ENCODE data around the gene RBM19.

Gene RBM19

DNA sequence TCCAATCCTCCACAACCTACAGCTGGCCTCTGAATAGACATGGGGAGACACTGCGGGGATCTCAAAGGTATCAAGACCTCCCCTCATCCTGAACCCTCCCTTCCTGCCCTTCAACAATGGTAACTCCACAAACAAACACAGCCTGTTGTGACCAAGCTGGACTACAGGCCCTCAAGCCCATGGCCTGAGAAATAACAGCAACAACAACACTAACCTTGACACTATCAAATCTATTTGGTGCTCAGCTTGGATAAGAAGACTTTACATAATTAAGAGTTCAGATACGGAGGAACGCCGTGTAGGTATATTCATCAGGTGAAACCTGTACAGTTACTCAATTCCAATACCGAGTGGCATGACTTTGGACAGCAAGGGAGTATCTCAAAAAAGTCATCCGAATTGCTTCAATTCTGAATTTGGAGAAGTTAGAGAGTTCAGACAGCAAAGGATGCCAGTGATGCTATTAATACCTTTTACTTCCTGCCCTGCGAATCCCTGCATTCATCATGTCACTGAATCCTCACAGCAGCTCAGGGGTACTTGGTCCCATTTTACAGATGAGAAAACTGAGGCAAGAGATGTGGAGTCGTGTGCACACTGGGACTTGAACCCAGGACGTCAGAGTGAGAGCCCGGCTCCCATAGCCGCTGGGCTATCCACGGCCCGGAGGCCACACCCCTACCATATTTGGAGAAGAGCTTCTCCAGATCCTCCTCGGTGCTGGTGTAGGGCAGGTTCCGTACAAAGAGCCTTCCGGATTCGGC, 17.8 kb downstream of the RBM19 start:
- H3K27ac ChIP-seq = no peak overlapping the region
- TF ChIP-seq, protein P1, sequence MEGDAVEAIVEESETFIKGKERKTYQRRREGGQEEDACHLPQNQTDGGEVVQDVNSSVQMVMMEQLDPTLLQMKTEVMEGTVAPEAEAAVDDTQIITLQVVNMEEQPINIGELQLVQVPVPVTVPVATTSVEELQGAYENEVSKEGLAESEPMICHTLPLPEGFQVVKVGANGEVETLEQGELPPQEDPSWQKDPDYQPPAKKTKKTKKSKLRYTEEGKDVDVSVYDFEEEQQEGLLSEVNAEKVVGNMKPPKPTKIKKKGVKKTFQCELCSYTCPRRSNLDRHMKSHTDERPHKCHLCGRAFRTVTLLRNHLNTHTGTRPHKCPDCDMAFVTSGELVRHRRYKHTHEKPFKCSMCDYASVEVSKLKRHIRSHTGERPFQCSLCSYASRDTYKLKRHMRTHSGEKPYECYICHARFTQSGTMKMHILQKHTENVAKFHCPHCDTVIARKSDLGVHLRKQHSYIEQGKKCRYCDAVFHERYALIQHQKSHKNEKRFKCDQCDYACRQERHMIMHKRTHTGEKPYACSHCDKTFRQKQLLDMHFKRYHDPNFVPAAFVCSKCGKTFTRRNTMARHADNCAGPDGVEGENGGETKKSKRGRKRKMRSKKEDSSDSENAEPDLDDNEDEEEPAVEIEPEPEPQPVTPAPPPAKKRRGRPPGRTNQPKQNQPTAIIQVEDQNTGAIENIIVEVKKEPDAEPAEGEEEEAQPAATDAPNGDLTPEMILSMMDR (conservative IDR thresholded peaks at IDR 0.05; ENCODE audit: low read depth) = no peak
- DNase-seq (ENCODE audit: low spot score) = no peak
- ChIA-PET CTCF (interaction anchor here (0.7 kb wide), 1 partner anchor 24 kb away, joined by 3 read pairs; no protein-coding TSS in a partner anchor), POLR2A (ENCODE audit: low non-redundant PET) (no interaction called here)

DNA sequence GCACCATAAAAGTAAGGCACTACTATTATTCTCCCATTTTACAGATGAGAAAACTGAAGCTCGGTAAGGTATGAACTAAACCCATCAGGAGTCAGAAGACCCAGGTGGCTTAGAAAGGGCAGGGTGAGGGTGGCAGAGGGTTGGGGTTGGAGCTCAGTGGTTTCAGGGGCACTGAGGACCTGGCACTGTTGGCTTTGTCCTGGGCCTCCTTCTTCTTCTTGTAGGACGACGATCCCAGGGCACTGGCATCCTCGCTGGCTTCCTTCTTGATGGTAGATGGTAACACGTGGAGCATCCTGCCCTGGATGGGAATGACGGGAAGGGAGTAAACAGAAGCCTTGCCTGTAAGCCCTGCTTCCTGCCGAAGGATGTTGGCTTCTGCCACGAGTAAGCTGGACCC, 19.9 kb downstream of the RBM19 start:
- DNase-seq (ENCODE audit: low spot score) = no peak
- CTCF ChIA-PET = no interaction called here
- H3K27ac ChIP-seq = no peak overlapping the region
- TF ChIP-seq, protein P1 (conservative IDR thresholded peaks at IDR 0.05; ENCODE audit: low read depth) = no peak
- POLR2A ChIA-PET (ENCODE audit: low non-redundant PET) = no interaction called here

DNA sequence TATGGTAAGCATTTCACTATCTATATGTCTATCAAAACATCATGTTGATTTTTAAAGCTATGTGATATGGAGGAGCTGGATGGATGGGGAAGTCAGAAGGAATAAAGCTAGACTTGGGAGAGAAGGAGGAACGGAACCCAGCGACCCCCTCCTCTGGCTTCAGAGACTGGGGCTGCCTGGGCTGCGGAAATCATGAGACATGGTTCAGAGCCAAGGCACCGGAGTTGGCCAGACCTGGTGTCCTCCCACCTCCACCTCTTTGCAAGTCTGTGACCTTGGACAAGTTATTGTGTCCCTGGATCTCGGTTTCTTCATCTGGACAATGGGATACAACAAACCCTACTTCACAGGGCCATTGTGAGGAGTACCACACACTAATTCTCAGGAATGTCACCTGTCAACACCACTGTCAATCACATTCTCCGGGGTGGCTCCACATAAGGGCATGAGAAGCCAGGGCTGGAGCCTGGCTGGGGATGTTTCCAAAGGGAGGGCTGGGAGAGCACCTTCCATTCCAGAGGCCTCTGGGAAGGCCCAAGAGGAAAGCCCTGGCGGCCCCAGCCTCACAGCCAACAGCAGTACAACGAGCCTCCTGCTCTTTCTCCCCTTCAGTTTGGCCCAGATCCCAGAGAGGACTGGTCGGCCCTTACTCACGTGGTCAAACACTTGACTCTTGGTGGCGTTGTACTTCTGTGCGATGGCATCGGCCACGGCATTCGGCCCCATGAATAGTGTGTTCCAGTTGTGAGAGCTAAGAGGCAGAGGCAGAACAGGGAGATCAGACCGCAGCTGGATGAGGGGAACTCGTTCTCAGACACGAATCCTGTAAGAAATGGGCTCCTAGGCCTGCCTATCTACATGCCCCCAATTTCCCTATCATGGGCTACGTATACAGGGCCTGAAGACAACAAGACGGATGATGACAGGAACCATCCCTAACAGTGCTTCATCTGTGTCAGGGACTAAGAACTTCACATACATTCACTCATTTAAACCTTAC, 20.7 kb downstream of the RBM19 start:
- POLR2A ChIA-PET (ENCODE audit: low non-redundant PET) = no interaction called here
- CTCF ChIA-PET = interaction anchor here (1.4 kb wide), 1 partner anchor 10 kb away, joined by 3 read pairs; no protein-coding TSS in a partner anchor
- DNase-seq (ENCODE audit: low spot score) = no peak
- TF ChIP-seq, protein P1 (conservative IDR thresholded peaks at IDR 0.05; ENCODE audit: low read depth) = no peak
- no peak overlapping the region for H3K27ac ChIP-seq

DNA sequence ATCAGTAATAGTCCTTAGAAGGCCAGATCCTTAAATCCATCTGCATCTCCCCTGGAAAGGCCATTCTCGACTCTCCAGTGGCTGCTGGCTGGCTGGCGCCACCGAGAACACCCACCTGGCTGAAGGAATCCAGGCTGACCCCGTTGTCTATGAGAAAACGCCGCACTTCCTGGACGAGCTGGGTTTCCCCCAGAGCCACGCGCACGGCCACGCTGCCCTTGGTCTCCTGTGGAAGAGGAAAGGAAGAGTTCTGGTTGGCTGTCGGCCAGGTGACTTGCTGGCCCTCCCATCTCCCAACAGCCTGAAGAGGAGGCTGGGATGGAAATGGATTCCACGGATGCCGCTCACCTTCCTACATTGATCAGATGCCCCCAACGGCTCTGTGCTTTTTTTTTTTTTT, 23.9 kb downstream of the RBM19 start:
- no peak overlapping the region for H3K27ac ChIP-seq
- no peak for DNase-seq (ENCODE audit: low spot score)
- TF ChIP-seq, protein P1 (conservative IDR thresholded peaks at IDR 0.05; ENCODE audit: low read depth) = no peak
- CTCF ChIA-PET = no interaction called here
- POLR2A ChIA-PET (ENCODE audit: low non-redundant PET) = no interaction called here

DNA sequence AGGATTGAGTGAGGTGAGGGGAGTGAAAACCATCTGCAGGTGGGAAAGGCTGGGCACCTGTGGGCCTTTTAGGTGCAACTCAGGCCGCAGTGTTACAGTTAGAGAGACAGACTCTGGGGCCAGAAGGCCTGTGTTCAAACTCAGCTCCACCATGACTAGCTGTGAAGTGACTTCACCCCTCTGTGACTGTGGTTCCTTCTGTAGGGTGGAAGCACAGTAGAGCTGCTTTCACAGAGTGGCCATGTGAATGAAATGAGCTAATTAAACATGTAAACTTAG, 25.0 kb downstream of the RBM19 start:
- ChIA-PET CTCF (interaction anchor here (0.5 to 0.7 kb wide), 2 partner anchors 14 to 488 kb away, joined by 4 to 5 read pairs; no protein-coding TSS in a partner anchor), POLR2A (ENCODE audit: low non-redundant PET) (no interaction called here)
- H3K27ac ChIP-seq = no peak overlapping the region
- DNase-seq (ENCODE audit: low spot score) = no peak
- TF ChIP-seq, protein P1 (conservative IDR thresholded peaks at IDR 0.05; ENCODE audit: low read depth) = no peak

DNA sequence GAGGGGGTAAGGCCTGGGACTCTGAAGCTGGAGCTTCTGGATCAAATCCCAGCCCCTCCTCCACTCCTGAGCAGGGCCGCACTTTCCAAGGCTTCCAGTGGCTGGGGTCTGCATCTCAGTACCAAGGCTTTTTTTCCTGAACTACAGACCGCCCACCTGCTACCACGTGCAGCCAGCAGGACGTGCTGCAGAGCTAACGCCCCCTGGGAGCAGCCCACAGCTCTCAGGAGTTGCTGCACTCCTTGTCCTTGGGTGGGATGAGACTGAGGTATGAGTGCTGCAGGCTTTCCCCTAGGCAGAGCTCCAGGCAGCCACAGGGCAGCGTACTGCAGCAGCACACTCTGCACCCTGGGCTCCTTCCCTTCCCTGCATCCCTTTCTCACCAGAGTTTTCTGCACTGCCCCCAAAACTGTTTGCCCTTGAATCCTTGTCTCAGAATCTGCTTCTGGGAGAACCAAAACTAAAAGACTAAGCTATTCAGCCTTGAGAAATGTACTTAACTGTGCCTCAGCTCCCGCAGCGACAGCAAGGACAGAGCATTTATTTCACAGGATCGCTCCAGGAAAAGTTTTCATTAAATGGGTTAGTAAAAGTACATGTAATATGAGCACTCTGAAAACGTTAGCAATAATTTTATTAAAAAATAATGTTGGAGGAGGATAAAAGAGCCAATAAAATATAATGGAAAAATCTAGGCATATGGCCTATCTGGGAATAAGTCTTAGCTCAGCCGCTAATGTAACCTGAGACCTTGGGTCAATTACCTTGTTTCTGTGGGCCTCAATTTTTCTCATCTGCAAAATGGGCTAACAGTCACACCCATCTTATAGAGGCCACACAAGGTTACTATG, 25.5 kb downstream of the RBM19 start:
- no peak overlapping the region for H3K27ac ChIP-seq
- ChIA-PET POLR2A (ENCODE audit: low non-redundant PET) (no interaction called here), CTCF (interaction anchor here (0.5 kb wide), 1 partner anchor 487 kb away, joined by 4 read pairs; no protein-coding TSS in a partner anchor)
- TF ChIP-seq, protein P1 (conservative IDR thresholded peaks at IDR 0.05; ENCODE audit: low read depth) = no peak
- DNase-seq (ENCODE audit: low spot score) = no peak
